H1 (cell line): ENCODE measurements around the gene TMEM250. TPM values are rescaled to one million over a fixed set of nuclear protein-coding genes. Genes with fewer than 3 reads are reported as not detected.

Experiments used
- CTCF ChIA-PET: fragments of 300-600 bp; sonication (Branson Sonifier 250); formaldehyde crosslinking; loops from one replicate; lab custom pipeline; 2021; ENCODE audit not compliant: partially characterized antibody; lab: Charles Lee
- POLR2A ChIA-PET: fragments of 300-600 bp; sonication (Branson Sonifier 250); formaldehyde crosslinking; loops from one replicate; lab custom pipeline; 2021; ENCODE audit warnings: inconsistent platforms; ENCODE audit not compliant: partially characterized antibody; lab: Charles Lee
- DNase-seq, 2 experiments: peaks; one replicate each; pipeline versions ENCODE4 v3.0.0 to v3.0.0-alpha.2; 2010 to 2022; ENCODE audit warnings: low spot score in 2 of 2, low read depth in 1 of 2, mixed read lengths in 1 of 2
- FAIRE-seq: peaks from 2 replicates; lab custom pipeline; 2011; peaks lifted over from hg19 to GRCh38; lab: Jason Lieb, UNC
- H2AFZ ChIP-seq: 2 replicates; pipeline ENCODE4 v1.8.1; 2012; ENCODE audit warnings: low read length, inconsistent platforms
- H2AK5ac ChIP-seq: 2 replicates; pipeline ENCODE4 v1.6.1; 2013; ENCODE audit warnings: low read depth, low read length
- H2BK120ac ChIP-seq: replicated peaks from 2 replicates; pipeline ENCODE3; 2013; ENCODE audit warnings: low read depth, low read length, inconsistent platforms
- H2BK12ac ChIP-seq: 2 replicates; pipeline ENCODE4 v1.6.1; 2013; ENCODE audit warnings: low read depth, low read length
- H2BK15ac ChIP-seq: 2 replicates; pipeline ENCODE4 v1.6.1; 2013; ENCODE audit warnings: low read length
- H2BK20ac ChIP-seq: 2 replicates; pipeline ENCODE4 v1.6.1; 2013; ENCODE audit warnings: low read length
- H2BK5ac ChIP-seq: 2 replicates; pipeline ENCODE4 v1.6.1; 2013; ENCODE audit warnings: low read depth, low read length
- H3K14ac ChIP-seq: 2 replicates; pipeline ENCODE4 v1.6.1; 2013; ENCODE audit warnings: inconsistent platforms; ENCODE audit not compliant: insufficient read length
- H3K18ac ChIP-seq: 2 replicates; pipeline ENCODE4 v1.6.1; 2013; ENCODE audit warnings: low read length; ENCODE audit errors: extremely low read depth
- H3K23ac ChIP-seq: 2 replicates; pipeline ENCODE4 v1.6.1; 2013; ENCODE audit warnings: inconsistent platforms; ENCODE audit not compliant: insufficient read length
- H3K23me2 ChIP-seq: 2 replicates; pipeline ENCODE4 v1.6.1; 2013; ENCODE audit warnings: low read depth, low read length
- H3K27ac ChIP-seq: 2 replicates; pipeline ENCODE4 v1.6.1; 2011; ENCODE audit warnings: low read depth, low read length, inconsistent platforms
- H3K27me3 ChIP-seq, 4 experiments: replicated peaks in 1 of 4; 1 replicate in 1 of 4; 2 replicates in 3 of 4; pipeline versions ENCODE4 v1.6.1 to v1.8.1; 2011 to 2013; ENCODE audit warnings: low read length in 3 of 4, mild to moderate bottlenecking in 3 of 4, inconsistent platforms in 2 of 4, mixed read lengths in 2 of 4, moderate library complexity in 1 of 4; ENCODE audit not compliant: control insufficient read depth in 3 of 4, insufficient read depth in 3 of 4; ENCODE audit errors: extremely low read depth in 1 of 4
- H3K36me3 ChIP-seq, 4 experiments: 2 replicates each; pipeline versions ENCODE4 v1.6.1 to v1.8.1; 2011 to 2013; ENCODE audit warnings: mild to moderate bottlenecking in 4 of 4, low read length in 3 of 4, moderate library complexity in 2 of 4, control low read depth in 1 of 4, inconsistent platforms in 1 of 4; ENCODE audit not compliant: insufficient read depth in 4 of 4, control insufficient read depth in 2 of 4
- H3K4ac ChIP-seq: replicated peaks from 2 replicates; pipeline ENCODE3; 2013; ENCODE audit warnings: low read length, low read depth, mixed read lengths, inconsistent platforms; ENCODE audit not compliant: insufficient read length
- H3K4me1 ChIP-seq, 4 experiments: replicated peaks in 1 of 4; 1 replicate in 1 of 4; 2 replicates in 3 of 4; pipeline versions ENCODE4 v1.6.1 to v1.8.1; 2011 to 2013; ENCODE audit warnings: low read length in 3 of 4, inconsistent platforms in 2 of 4, mixed read lengths in 1 of 4; ENCODE audit not compliant: insufficient read depth in 4 of 4, control insufficient read depth in 3 of 4
- H3K4me2 ChIP-seq, 2 experiments: 2 replicates each; pipeline versions ENCODE4 v1.6.1 to v1.8.1; 2011 to 2013; ENCODE audit warnings: low read depth in 2 of 2, low read length in 2 of 2, control low read depth in 1 of 2, inconsistent platforms in 1 of 2, mild to moderate bottlenecking in 1 of 2; ENCODE audit not compliant: insufficient read depth in 1 of 2
- H3K4me3 ChIP-seq, 4 experiments: fragments of 200-600, 300-600 bp in 1 of 4; sonication (generic), shearing (Covaris generic), sonication (Bioruptor Twin) in 1 of 4; 2 replicates each; pipeline versions ENCODE4 v1.5.1 to v1.8.1; 2011 to 2016; ENCODE audit warnings: low read length in 4 of 4, low read depth in 3 of 4, control low read depth in 2 of 4, inconsistent platforms in 2 of 4, mild to moderate bottlenecking in 2 of 4, mixed read lengths in 1 of 4, moderate library complexity in 1 of 4; ENCODE audit not compliant: insufficient read depth in 2 of 4; ENCODE audit errors: extremely low read depth in 1 of 4
- H3K56ac ChIP-seq: replicated peaks from 2 replicates; pipeline ENCODE3; 2013; ENCODE audit warnings: low read depth, mild to moderate bottlenecking, mixed read lengths, low read length, inconsistent platforms; ENCODE audit not compliant: insufficient read length
- H3K79me1 ChIP-seq: 2 replicates; pipeline ENCODE4 v1.6.1; 2013; ENCODE audit warnings: low read depth, low read length, control low read depth
- H3K79me2 ChIP-seq, 2 experiments: 2 replicates each; pipeline versions ENCODE4 v1.6.1 to v1.8.1; 2012 to 2013; ENCODE audit warnings: low read length in 2 of 2, mild to moderate bottlenecking in 2 of 2, inconsistent platforms in 1 of 2; ENCODE audit not compliant: insufficient read depth in 2 of 2, control insufficient read depth in 1 of 2
- H3K9ac ChIP-seq, 4 experiments: replicated peaks in 1 of 4; 1 replicate in 1 of 4; 2 replicates in 3 of 4; pipeline versions ENCODE4 v1.6.1 to v1.8.1; 2011 to 2013; ENCODE audit warnings: low read depth in 3 of 4, low read length in 3 of 4, control low read depth in 2 of 4, mild to moderate bottlenecking in 2 of 4, moderate library complexity in 2 of 4, inconsistent platforms in 1 of 4; ENCODE audit errors: extremely low read depth in 1 of 4
- H3K9me3 ChIP-seq, 2 experiments: 2 replicates each; pipeline versions ENCODE4 v1.6.1 to v1.8.1; 2012 to 2013; ENCODE audit warnings: mild to moderate bottlenecking in 2 of 2, moderate library complexity in 2 of 2, control low read depth in 1 of 2, inconsistent platforms in 1 of 2, low read depth in 1 of 2, low read length in 1 of 2, mixed read lengths in 1 of 2; ENCODE audit not compliant: insufficient read depth in 2 of 2
- H4K20me1 ChIP-seq, 2 experiments: replicated peaks in 1 of 2; 2 replicates each; pipeline versions ENCODE3 to v1.8.1; 2011 to 2013; ENCODE audit warnings: inconsistent platforms in 2 of 2, low read length in 2 of 2, mild to moderate bottlenecking in 1 of 2; ENCODE audit not compliant: insufficient read depth in 2 of 2, control insufficient read depth in 1 of 2
- H4K5ac ChIP-seq: 2 replicates; pipeline ENCODE4 v1.6.1; 2013; ENCODE audit warnings: low read length, low read depth, mixed read lengths, inconsistent platforms; ENCODE audit not compliant: insufficient read length
- H4K8ac ChIP-seq: 2 replicates; pipeline ENCODE4 v1.8.0; 2013; ENCODE audit warnings: mild to moderate bottlenecking, moderate library complexity, low read length, inconsistent platforms; ENCODE audit not compliant: insufficient read depth; ENCODE audit errors: extremely low read depth
- H4K91ac ChIP-seq: replicated peaks from 2 replicates; pipeline ENCODE3; 2013; ENCODE audit warnings: low read length, mixed read lengths, inconsistent platforms; ENCODE audit not compliant: insufficient read length
- RXRA ChIP-seq: IDR thresholded peaks from 2 replicates; pipeline ENCODE4 v1.6.1; 2011; ENCODE audit warnings: low read depth, mild to moderate bottlenecking, low read length, moderate library complexity; ENCODE audit not compliant: insufficient read depth
- SAP30 ChIP-seq: fragments of 300-600 bp; sonication (generic); IDR thresholded peaks from 2 replicates; pipeline ENCODE4 v1.7.1; 2012; ENCODE audit warnings: low read length, moderate library complexity, mild to moderate bottlenecking, inconsistent platforms; ENCODE audit not compliant: insufficient read depth, insufficient replicate concordance
- SRF ChIP-seq: IDR thresholded peaks from 2 replicates; pipeline ENCODE4 v1.6.1; 2011; ENCODE audit warnings: mild to moderate bottlenecking, low read depth, low read length, moderate library complexity
- WGBS, 2 experiments: shearing (Covaris generic) in 1 of 2; methylation state at CpG; one replicate each; pipeline versions ENCODE4 v1.1.6 to v1.1.7; 2013 to 2015; ENCODE audit warnings: low lambda C conversion rate in 2 of 2, mixed read lengths in 2 of 2, inconsistent platforms in 1 of 2, low coverage in 1 of 2, missing lambda C conversion rate in 1 of 2; ENCODE audit not compliant: insufficient replicate concordance in 2 of 2, insufficient coverage in 1 of 2, insufficient read length in 1 of 2; ENCODE audit errors: extremely low coverage in 1 of 2, missing lambda C conversion rate in 1 of 2; 5-methylcytosine and 5-hydroxymethylcytosine counted together
- polyA plus RNA-seq, 7 experiments: library from polyadenylated mRNA; depleted of rRNA in 3 of 7; stranded (reverse) in 5 of 7; unstranded in 2 of 7; fragments of >200 nt in 5 of 7; fragments of 200-250 nt in 2 of 7; gene quantifications; 1 replicate in 5 of 7; 2 replicates in 1 of 7; 4 replicates in 1 of 7; pipeline versions ENCODE4 v1.2.1 to v1.2.3, GENCODE V29; 2011 to 2013; ENCODE audit warnings: missing spikeins in 2 of 7, mixed read lengths in 2 of 7
- total RNA-seq: library from RNA; stranded (reverse); fragmentation: NEBNext Ultra II Directional; extraction: Animal tissue kit (Norgen Biotek cat#: 25700); gene quantifications from 2 replicates; pipeline ENCODE4 v1.2.1, GENCODE V29; 2021

TMEM250 gene
- total and polyA plus RNA-seq, 2 of the 8 experiments (the other 6 are each of a cell fraction or from before 2014, with no cell fraction given): 22.3 to 34.9 TPM

GRCh38 chr9:136127313-136127712 lies 8.6 kb upstream of the TMEM250 start:
- Histone ChIP-seq H4K91ac (no peak overlapping the region), H3K9me3 (no peaks in the 10 kb centered on the region), H2BK5ac (no peak overlapping the region), H3K23me2 (peaks cover 9% of the 10 kb centered on the region; the same call in 1 of the 2 replicates), H3K4me3 (no peak overlapping the region), H3K79me2 (no peaks in the 10 kb centered on the region), H3K4ac (no peak overlapping the region), H2AK5ac (no peak overlapping the region), H3K56ac (no peak overlapping the region), H2BK12ac (no peak overlapping the region), H2BK120ac (no peak overlapping the region), H3K9ac (no peak overlapping the region), H3K79me1 (no peaks in the 10 kb centered on the region), H3K14ac (no peak overlapping the region), H3K23ac (no peak overlapping the region), H3K27me3 (peaks cover 0 to 10% (median 5%) of the 10 kb centered on the region in 4 experiments; a peak in 4 of 7 replicates), H4K8ac (no peak overlapping the region), H3K4me1 (peaks cover 0 to 13% (median 5%) of the 10 kb centered on the region in 4 experiments; a peak in 5 of 7 replicates), H4K20me1 (no peaks in the 10 kb centered on the region), H2BK15ac (no peak overlapping the region), H3K27ac (no peak overlapping the region), H4K5ac (no peak overlapping the region), H3K18ac (no peak overlapping the region), H3K36me3 (no peaks in the 10 kb centered on the region), H3K4me2 (no peak overlapping the region), H2BK20ac (no peak overlapping the region), H2AFZ (no peak overlapping the region)
- TF ChIP-seq SAP30: no peak
- no peak for TF ChIP-seq RXRA
- TF ChIP-seq SRF: no peak
- ChIA-PET POLR2A (interaction anchor here (1.6 kb wide), 1 partner anchor 19 kb away, joined by 4 read pairs; no protein-coding TSS in a partner anchor), CTCF (interaction anchor here (0.8 to 1.4 kb wide), 2 partner anchors 12 to 160 kb away, joined by 3 to 6 read pairs; no protein-coding TSS in a partner anchor)
- FAIRE-seq: no peak
- DNase-seq: no peak
- WGBS, 2 experiments: 86% methylated on average over 18 of the region's 18 CpGs; no CpG with 5 or more reads in 1 of the 2 experiments
